ENCODE measurements around the gene KSR1.

- TF ChIP-seq, protein P1, sequence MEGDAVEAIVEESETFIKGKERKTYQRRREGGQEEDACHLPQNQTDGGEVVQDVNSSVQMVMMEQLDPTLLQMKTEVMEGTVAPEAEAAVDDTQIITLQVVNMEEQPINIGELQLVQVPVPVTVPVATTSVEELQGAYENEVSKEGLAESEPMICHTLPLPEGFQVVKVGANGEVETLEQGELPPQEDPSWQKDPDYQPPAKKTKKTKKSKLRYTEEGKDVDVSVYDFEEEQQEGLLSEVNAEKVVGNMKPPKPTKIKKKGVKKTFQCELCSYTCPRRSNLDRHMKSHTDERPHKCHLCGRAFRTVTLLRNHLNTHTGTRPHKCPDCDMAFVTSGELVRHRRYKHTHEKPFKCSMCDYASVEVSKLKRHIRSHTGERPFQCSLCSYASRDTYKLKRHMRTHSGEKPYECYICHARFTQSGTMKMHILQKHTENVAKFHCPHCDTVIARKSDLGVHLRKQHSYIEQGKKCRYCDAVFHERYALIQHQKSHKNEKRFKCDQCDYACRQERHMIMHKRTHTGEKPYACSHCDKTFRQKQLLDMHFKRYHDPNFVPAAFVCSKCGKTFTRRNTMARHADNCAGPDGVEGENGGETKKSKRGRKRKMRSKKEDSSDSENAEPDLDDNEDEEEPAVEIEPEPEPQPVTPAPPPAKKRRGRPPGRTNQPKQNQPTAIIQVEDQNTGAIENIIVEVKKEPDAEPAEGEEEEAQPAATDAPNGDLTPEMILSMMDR (IDR thresholded peaks at IDR 0.05; ENCODE audit: insufficient read depth, low read depth, low read length) = no peak
- TF ChIP-seq EZH2 (IDR thresholded peaks at IDR 0.05; ENCODE audit: insufficient read depth, low read length) = no peak
Observed at GRCh38 chr17:27633312-27634025, 177.2 kb downstream of the KSR1 start.
